ENCODE measurements around the gene DOK5. TPM values are rescaled to one million over a fixed set of nuclear protein-coding genes. Genes with fewer than 3 reads are reported as not detected.
"Not testable (repeated sequence)": the region's sequence is repeated elsewhere in the genome, so short reads cannot be mapped to it uniquely, and the experiment has no call there.

The DOK5 gene
- total and polyA plus RNA-seq, 10 of the 15 experiments (the other 5 are each of a cell fraction or from before 2014, with no cell fraction given) = 0.03 TPM; not detected in 9

- in situ Hi-C loops (cut with MboI); H3K9ac ChIP-seq (ENCODE audit: control insufficient read depth, insufficient read depth, low read length); H3K4me1 ChIP-seq (ENCODE audit: control insufficient read depth, insufficient read depth, low read length); H2AFZ ChIP-seq (ENCODE audit: control insufficient read depth, low read depth, low read length); H4K20me1 ChIP-seq (ENCODE audit: control insufficient read depth, insufficient read depth); H3K4me3 ChIP-seq; H3K79me2 ChIP-seq (ENCODE audit: control insufficient read depth, insufficient read depth, low read length); H3K4me2 ChIP-seq (ENCODE audit: control insufficient read depth, insufficient read depth); H3K27ac ChIP-seq (ENCODE audit: control insufficient read depth, insufficient read depth); DNase-seq (ENCODE audit: low read depth, low spot score); RAD21 ChIA-PET (ENCODE audit: unreplicated experiment); H3K27me3 ChIP-seq (replicated peaks in 1 of 2; ENCODE audit: control insufficient read depth in 2 of 2, insufficient read depth in 2 of 2, low read length in 1 of 2); FAIRE-seq; POLR2A ChIA-PET; BruUV-seq (replicated peaks); SMC1A ChIA-PET (ENCODE audit: uncharacterized antibody, unreplicated experiment); ATAC-seq; intact Hi-C loops (cut with micrococcal nuclease; ENCODE audit: unreplicated experiment); CTCF ChIA-PET; H3K9me3 ChIP-seq (replicated peaks; ENCODE audit: control insufficient read depth, insufficient read depth, low read length); H3K36me3 ChIP-seq (ENCODE audit: control insufficient read depth in 2 of 2, insufficient read depth in 2 of 2, low read length in 1 of 2): not testable (repeated sequence)
- TF ChIP-seq NFXL1 (IDR thresholded peaks at IDR 0.05; ENCODE audit: borderline replicate concordance) = peak; percentile 45; the same call in 1 of the 2 replicates
- 52% methylated on average over 7 of the region's 7 CpGs for WGBS (ENCODE audit: insufficient coverage, insufficient replicate concordance, low lambda C conversion rate, missing lambda C conversion rate)
Measured at GRCh38 chr20:54479937-54480336, 4.5 kb downstream of the DOK5 start.

GRCh38 chr20:54481442-54481841 is 6.0 kb downstream of the DOK5 start:
- SMC1A ChIA-PET (ENCODE audit: uncharacterized antibody, unreplicated experiment) = no interaction called here
- ATAC-seq (no peak), DNase-seq (ENCODE audit: low read depth, low spot score) (no peak), FAIRE-seq (no peak)
- H3K9me3 ChIP-seq (replicated peaks; ENCODE audit: control insufficient read depth, insufficient read depth, low read length) = no peaks in the 10 kb centered on the region
- no peak overlapping the region for H3K27ac ChIP-seq (ENCODE audit: control insufficient read depth, insufficient read depth)
- in situ Hi-C loops (cut with MboI) = no loop called here
- peaks cover 0 to 7% of the 10 kb centered on the region in 2 experiments; a peak in 3 of 4 replicates for H3K27me3 ChIP-seq (replicated peaks in 1 of 2; ENCODE audit: control insufficient read depth in 2 of 2, insufficient read depth in 2 of 2, low read length in 1 of 2)
- no TSS peak for BruUV-seq (replicated peaks)
- H3K4me1 ChIP-seq (ENCODE audit: control insufficient read depth, insufficient read depth, low read length) = no peaks in the 10 kb centered on the region
- WGBS (ENCODE audit: insufficient coverage, insufficient replicate concordance, low lambda C conversion rate, missing lambda C conversion rate) = 60% methylated on average over 4 of the region's 4 CpGs
- CTCF ChIA-PET = no interaction called here
- no peaks in the 10 kb centered on the region for H3K79me2 ChIP-seq (ENCODE audit: control insufficient read depth, insufficient read depth, low read length)
- H3K36me3 ChIP-seq (ENCODE audit: control insufficient read depth in 2 of 2, insufficient read depth in 2 of 2, low read length in 1 of 2) = no peaks in the 10 kb centered on the region
- no peak overlapping the region for H3K9ac ChIP-seq (ENCODE audit: control insufficient read depth, insufficient read depth, low read length)
- H3K4me3 ChIP-seq = no peak overlapping the region
- H4K20me1 ChIP-seq (ENCODE audit: control insufficient read depth, insufficient read depth) = no peaks in the 10 kb centered on the region
- no peak for TF ChIP-seq LARP7 (IDR thresholded peaks at IDR 0.05)
- TF ChIP-seq, protein P1, sequence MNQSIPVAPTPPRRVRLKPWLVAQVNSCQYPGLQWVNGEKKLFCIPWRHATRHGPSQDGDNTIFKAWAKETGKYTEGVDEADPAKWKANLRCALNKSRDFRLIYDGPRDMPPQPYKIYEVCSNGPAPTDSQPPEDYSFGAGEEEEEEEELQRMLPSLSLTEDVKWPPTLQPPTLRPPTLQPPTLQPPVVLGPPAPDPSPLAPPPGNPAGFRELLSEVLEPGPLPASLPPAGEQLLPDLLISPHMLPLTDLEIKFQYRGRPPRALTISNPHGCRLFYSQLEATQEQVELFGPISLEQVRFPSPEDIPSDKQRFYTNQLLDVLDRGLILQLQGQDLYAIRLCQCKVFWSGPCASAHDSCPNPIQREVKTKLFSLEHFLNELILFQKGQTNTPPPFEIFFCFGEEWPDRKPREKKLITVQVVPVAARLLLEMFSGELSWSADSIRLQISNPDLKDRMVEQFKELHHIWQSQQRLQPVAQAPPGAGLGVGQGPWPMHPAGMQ (IDR thresholded peaks at IDR 0.05; ENCODE audit: borderline replicate concordance) = no peak
- TF ChIP-seq RAD21 (IDR thresholded peaks at IDR 0.05; ENCODE audit: insufficient read depth, low read depth, low read length) = no peak
- no peak for TF ChIP-seq PAX5 (IDR thresholded peaks at IDR 0.05; ENCODE audit: borderline replicate concordance, low read depth, low read length)
- no peak for TF ChIP-seq POU2F2 (IDR thresholded peaks at IDR 0.05; ENCODE audit: borderline replicate concordance, low read depth, low read length)
- TF ChIP-seq SREBF2 (IDR thresholded peaks at IDR 0.05; ENCODE audit: low read length) = no peak
- no peak for TF ChIP-seq ESRRA (IDR thresholded peaks at IDR 0.05; ENCODE audit: low read length)
- TF ChIP-seq, protein P2, sequence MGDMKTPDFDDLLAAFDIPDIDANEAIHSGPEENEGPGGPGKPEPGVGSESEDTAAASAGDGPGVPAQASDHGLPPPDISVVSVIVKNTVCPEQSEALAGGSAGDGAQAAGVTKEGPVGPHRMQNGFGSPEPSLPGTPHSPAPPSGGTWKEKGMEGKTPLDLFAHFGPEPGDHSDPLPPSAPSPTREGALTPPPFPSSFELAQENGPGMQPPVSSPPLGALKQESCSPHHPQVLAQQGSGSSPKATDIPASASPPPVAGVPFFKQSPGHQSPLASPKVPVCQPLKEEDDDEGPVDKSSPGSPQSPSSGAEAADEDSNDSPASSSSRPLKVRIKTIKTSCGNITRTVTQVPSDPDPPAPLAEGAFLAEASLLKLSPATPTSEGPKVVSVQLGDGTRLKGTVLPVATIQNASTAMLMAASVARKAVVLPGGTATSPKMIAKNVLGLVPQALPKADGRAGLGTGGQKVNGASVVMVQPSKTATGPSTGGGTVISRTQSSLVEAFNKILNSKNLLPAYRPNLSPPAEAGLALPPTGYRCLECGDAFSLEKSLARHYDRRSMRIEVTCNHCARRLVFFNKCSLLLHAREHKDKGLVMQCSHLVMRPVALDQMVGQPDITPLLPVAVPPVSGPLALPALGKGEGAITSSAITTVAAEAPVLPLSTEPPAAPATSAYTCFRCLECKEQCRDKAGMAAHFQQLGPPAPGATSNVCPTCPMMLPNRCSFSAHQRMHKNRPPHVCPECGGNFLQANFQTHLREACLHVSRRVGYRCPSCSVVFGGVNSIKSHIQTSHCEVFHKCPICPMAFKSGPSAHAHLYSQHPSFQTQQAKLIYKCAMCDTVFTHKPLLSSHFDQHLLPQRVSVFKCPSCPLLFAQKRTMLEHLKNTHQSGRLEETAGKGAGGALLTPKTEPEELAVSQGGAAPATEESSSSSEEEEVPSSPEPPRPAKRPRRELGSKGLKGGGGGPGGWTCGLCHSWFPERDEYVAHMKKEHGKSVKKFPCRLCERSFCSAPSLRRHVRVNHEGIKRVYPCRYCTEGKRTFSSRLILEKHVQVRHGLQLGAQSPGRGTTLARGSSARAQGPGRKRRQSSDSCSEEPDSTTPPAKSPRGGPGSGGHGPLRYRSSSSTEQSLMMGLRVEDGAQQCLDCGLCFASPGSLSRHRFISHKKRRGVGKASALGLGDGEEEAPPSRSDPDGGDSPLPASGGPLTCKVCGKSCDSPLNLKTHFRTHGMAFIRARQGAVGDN (IDR thresholded peaks at IDR 0.05) = no peak
- no peak for TF ChIP-seq ZNF274 (IDR thresholded peaks at IDR 0.05; ENCODE audit: insufficient read depth, insufficient read length)
- no peak for TF ChIP-seq SMC3 (IDR thresholded peaks at IDR 0.05; ENCODE audit: borderline replicate concordance, low read length)
- POLR2A ChIA-PET = no interaction called here
- intact Hi-C loops (cut with micrococcal nuclease; ENCODE audit: unreplicated experiment) = no loop called here
- H2AFZ ChIP-seq (ENCODE audit: control insufficient read depth, low read depth, low read length) = no peak overlapping the region
- RAD21 ChIA-PET (ENCODE audit: unreplicated experiment) = no interaction called here
- H3K4me2 ChIP-seq (ENCODE audit: control insufficient read depth, insufficient read depth) = no peak overlapping the region
